Hematopoietic multipotent progenitor cell treated with erythropoietin and hydrocortisone succinate and interleukin-3 and kit ligand, for 6 days (in vitro differentiated cells): ENCODE measurements around the gene ZNF844.
"Not testable (repeated sequence)": the region's sequence is repeated elsewhere in the genome, so short reads cannot be mapped to it uniquely, and the experiment has no call there.

Source experiments
- DNase-seq: peaks from one replicate; pipeline ENCODE4 v3.0.0-alpha.2; 2015

Gene ZNF844

DNA sequence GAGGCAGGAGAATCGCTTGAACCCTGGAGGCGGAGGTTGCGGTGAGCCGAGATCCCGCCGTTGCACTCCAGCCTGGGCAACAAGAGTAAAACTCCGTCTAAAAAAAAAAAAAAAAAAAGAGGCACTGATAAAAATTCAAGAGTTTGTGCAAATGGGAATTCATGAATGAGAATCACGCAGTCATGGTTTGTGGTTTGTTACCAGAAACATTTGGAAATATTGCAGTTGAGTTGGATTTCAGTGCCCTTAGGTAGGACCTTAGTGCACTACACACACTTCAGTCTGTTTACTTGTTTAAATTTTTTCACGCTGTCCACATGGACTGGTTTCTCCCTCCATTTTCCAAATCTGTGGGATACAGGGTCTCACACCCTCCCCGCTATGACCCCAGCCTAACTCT lies 28.4 kb downstream of the ZNF844 start:
- DNase-seq = peak; percentile 46

DNA sequence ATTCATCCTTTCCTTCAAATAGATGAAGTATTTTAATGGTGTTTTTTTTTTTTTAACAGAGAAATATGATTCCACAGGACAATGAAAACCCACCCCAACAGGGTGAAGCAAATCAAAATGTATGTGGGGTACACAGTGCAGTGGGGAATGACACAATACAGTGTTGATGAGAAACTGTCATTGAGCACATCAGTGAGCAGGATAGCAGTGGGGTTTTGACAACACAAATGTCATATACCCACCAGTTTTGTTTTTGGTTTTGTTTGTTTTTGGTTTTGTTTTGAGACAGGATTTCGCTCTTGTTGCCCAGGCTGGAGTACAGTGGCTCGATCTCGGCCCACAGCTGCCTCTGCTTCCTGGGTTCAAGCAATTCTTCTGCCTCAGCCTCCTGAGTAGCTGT lies 29.2 kb downstream of the ZNF844 start:
- DNase-seq = no peak

DNA sequence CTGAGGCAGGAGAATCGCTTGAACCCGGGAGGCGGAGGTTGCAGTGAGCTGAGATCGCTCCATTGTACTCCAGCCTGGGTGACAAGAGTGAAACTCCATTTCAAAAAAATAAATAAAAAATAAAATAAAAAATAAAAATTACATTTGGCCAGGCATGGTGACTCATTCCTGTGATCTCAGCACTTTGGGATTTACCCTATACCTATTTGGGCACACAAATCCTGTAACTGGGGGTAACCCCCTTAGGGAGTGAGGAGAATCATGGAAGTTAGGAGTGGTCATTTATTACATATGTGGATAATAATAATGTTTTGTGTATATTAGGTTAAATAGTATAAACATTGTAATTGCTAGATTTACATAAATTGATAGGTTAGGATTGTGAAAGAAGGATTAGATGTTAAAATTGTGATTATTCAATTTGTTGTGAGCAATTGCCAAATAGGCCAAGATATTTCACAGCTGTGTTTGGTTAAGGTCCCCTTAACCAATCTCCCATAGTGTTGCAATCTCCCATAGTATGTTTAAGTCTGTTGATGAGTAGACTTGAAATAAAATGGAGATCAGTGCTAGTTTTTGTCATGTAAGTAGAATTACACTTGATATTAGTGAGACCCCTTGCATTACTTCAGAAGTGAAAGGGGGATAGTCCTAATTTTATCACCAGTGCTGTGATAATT lies 30.7 kb downstream of the ZNF844 start:
- DNase-seq = peak; percentile 21

DNA sequence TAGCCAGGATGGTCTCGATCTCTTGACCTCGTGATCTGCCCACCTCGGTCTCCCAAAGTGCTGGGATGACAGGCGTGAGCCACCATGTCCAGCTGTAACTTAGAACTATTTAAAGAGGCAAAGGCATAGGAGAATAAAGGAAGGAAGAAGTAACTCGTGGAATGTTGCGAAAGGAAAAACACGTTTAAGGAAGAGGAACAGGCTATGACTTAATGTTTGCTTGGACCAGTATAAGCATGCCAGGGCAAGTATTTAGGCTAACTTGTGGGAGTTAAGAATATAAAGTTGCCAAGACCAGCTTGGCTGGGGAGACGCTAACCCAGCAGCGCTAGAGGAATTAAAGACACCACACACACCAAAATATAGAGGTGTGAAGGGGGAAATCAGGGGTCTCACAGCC lies 33.5 kb downstream of the ZNF844 start:
- no peak for DNase-seq

DNA sequence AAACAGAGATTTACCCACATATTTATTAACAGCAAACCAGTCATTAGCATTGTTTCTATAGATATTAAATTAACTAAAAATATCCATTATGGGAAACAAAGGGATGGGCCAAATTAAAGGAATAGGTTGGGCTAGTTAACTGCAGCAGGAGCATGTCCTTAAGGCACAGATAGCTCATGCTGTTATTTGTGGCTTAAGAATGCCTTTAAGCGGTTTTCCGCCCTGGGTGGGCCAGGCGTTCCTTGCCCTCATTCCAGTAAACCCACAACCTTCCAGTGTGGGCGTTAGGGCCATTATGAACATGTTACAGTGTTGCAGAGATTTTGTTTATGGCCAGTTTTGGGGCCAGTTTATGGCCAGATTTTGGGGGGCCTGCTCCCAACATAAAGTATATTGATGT lies 39.4 kb downstream of the ZNF844 start:
- DNase-seq = not testable (repeated sequence)

DNA sequence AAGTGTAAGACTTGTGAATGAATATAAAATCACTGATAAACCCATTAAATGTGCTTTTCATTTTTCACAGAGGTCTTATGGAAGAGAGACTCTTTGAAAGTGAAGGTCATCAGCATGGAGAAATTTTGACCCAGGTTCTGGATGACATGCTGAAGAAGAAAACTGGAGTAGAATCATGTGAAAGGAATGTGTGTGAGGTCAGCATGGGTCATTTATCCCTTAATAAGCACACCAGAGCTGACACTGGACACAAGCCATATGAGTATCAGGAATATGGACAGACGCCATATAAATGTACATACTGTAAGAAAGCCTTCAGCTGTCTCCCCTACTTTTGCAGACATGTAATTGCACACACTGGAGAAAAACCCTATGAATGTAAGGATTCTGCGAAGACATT lies 46.6 kb downstream of the ZNF844 start:
- DNase-seq = no peak

DNA sequence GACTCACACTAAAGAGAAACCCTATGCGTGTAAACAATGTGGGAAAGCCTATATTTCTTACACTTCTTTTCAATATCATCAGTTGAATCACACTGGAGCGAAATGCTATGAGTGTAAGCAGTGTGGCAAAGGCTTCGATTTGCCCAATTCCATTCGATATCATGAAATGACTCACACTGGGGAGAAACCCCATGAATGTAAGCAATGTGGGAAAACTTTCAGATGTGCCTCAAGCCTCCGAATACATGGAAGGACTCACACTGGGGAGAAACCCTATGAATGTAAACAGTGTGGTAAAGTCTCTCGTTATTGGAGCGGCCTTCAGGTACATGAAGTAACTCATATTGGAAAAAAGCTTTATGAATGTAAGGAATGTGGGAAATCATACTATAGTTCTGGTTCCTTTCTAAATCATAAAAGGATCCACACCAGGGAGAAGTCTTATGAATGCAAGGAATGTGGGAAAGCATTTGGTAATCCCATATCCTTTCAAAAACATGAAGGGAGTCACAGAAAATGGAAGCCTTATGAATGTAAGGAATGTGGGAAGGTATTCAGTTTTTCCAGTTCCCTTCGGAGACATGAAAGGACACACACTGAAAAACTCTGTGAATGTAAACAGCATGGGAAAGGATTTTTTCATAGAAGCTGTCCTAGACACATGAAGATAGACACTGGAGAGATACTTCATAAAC lies 47.6 kb downstream of the ZNF844 start:
- DNase-seq = no peak

DNA sequence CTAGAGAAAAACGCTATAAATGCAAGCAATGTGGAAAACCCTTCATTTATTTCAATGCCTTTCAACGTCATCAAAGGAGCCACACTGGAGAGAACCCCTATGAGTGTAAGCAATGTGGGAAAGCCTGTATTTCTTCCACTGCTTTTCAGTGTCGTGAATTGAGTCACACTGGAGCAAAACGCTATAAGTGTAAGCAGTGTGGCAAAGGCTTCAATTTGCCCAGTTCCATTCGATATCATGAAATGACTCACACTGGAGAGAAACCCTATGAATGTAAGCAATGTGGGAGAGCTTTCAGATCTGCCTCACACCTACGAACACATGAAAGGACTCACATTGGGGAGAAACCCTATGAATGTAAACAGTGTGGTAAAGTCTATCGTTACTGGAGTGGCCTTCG lies 48.2 kb downstream of the ZNF844 start:
- DNase-seq = no peak

DNA sequence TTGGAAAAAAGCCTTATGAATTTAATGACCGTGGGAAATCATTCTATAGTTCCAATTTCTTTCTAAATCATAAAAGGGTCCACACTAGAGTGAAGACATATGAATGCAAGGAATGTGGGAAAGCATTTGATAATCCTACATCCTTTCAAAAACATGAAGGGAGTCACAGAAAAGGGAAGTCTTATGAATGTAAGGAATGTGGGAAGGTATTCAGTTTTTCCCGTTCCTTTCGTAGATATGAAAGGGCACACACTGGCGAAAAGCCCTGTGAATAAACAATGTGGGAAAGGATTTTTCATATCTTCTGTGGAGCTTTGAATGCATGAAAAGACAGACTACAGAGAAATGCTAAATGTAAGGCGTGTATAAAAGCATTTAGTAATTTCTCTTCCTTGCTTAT lies 48.6 kb downstream of the ZNF844 start:
- DNase-seq = no peak

DNA sequence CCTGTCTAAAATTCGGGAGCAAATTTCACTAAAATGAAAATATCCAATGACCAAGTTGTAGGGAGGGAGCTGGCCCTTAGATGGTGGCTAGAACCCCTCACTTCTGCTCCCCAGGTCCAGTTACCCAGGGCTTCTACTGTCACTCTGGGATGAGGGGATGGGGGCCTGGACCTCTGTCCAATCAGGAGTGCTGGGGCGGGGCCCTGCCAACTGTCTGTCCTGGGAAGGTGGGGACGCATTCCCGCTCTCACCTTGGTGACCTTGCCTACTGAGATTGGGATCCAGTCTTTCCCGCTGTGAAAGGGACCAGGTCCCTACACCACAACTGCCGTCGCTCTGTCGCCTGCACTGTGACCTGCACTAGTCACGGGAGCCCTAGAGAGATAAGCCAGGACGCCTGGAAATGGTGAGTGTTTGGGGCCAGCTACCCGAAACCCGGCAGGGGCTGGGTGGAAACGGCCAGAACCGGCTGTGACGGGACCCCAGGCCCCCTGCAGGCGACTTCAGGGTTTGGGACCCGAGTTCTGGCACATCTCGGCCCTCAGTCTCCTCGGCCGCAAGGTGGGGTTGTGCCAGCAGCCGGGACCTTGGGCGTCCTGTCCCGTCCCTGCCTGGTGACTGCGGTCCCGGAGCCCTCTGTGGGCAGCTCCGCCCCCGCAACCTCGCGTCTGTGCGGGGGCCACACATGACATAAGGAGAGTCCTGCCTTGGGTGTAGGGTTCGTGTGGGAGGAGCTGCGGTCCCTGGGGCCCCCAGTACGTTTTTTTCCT lies 52.9 kb downstream of the ZNF844 start:
- no peak for DNase-seq

DNA sequence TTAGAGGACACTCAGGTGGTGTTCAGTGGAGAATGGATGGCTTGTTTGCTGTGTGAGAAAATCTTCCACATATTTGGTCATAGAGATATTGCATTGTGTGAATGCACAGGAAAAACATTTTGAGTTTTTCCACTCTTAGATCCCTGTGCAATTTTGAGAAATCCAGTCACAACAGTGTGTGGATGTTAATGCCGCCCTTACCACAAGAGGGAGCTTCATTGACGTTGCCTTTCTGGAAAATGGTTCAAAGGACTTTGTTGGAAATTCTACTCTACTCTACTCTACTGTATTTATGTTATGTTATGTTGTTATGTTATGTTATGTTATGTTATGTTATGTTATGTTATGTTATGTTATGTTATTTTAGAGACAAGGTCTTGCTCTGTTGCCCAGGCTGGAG lies 62.2 kb downstream of the ZNF844 start:
- DNase-seq = peak; percentile 35
